HG03280 (cell line): Measurements from ENCODE around the gene SYNE4.
"Not testable (repeated sequence)": the region's sequence is repeated elsewhere in the genome, so short reads cannot be mapped to it uniquely, and the experiment has no call there.

ENCODE experiments used
- ATAC-seq: cut with Tn5 transposase; IDR thresholded peaks from one replicate; pipeline ENCODE4 v1.9.1; 2021; ENCODE audit warnings: mild to moderate bottlenecking, moderate library complexity; ENCODE audit not compliant: unreplicated experiment

Gene SYNE4

GRCh38 chr19:35957411-35957810 is 51.2 kb downstream of the SYNE4 start:
- not testable (repeated sequence) for ATAC-seq

- ATAC-seq: no peak
Measured at GRCh38 chr19:35955881-35956634, 52.6 kb downstream of the SYNE4 start.
